ENCODE data around the gene CDC73. TPM values are rescaled to one million over a fixed set of nuclear protein-coding genes. Genes with fewer than 3 reads are reported as not detected.
"Not testable (repeated sequence)": the region's sequence is repeated elsewhere in the genome, so short reads cannot be mapped to it uniquely, and the experiment has no call there.

Gene CDC73
- total RNA-seq, 1 donor from 2014 or later, result 56.1 TPM

- H3K4me3 Mint-ChIP-seq; H3K27ac Mint-ChIP-seq; intact Hi-C loops (cut with micrococcal nuclease): not testable (repeated sequence)
Measured at GRCh38 chr1:193288548-193289080, 166.8 kb downstream of the CDC73 start.

DNA sequence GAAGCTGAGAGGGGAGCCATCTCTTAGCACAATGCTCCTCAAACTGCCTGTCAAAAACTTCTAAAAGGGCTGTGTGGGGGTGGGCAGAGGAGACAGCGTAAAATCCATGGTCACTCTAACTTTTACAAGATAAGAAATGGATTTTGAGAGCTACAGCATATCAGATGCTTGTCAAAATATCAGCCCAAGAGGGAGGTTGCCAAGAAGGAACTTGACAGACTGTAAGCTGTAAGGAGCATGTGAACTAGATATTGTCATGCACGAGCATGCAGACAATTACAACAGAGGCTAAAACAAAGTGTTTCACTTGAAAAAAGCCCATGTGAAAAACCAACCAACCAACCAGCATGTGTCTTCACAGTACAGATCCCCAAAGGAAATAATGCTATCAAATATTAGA is 171.9 kb downstream of the CDC73 start:
- H3K27me3 Mint-ChIP-seq (ENCODE audit: insufficient read depth), result no peaks in the 10 kb centered on the region
- no peak overlapping the region for H3K27ac Mint-ChIP-seq
- H3K9me3 Mint-ChIP-seq, result peaks cover 3% of the 10 kb centered on the region
- no peak for DNase-seq (ENCODE audit: low spot score)
- no peak overlapping the region for H3K4me3 Mint-ChIP-seq
- intact Hi-C loops (cut with micrococcal nuclease), result no loop called here
- H3K36me3 Mint-ChIP-seq (ENCODE audit: low read depth), result no peaks in the 10 kb centered on the region
- no peaks in the 10 kb centered on the region for H3K4me1 Mint-ChIP-seq (ENCODE audit: low read depth)

More at GRCh38 chr1:193288548-193289080, 166.8 kb downstream of the CDC73 start:
- H3K27me3 Mint-ChIP-seq (ENCODE audit: insufficient read depth); H3K36me3 Mint-ChIP-seq (ENCODE audit: low read depth); H3K9me3 Mint-ChIP-seq; DNase-seq (ENCODE audit: low spot score); H3K4me1 Mint-ChIP-seq (ENCODE audit: low read depth): not testable (repeated sequence)

DNA sequence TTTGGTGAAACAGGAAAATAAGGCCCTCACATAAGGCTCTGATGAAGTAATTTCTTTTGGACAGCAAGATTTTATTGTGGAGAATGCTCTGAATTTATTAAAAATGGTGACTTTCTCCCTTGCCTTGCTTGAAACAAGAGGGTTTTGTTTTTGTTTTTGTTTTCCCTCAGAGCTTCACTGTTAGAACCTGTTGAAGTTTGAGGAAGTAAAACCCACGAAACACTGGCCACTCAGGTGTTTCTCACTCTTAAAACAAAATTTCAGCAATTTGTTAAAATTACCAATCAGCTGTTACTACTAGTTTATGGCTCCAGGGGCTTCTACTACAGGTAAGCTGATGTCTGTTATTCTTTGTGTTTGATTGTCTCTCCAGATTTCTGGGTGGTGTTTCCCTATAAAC is 177.2 kb downstream of the CDC73 start:
- Mint-ChIP-seq H3K9me3 (peaks cover 3% of the 10 kb centered on the region), H3K36me3 (ENCODE audit: low read depth) (no peaks in the 10 kb centered on the region), H3K4me3 (no peak overlapping the region), H3K27ac (no peak overlapping the region), H3K4me1 (ENCODE audit: low read depth) (no peaks in the 10 kb centered on the region), H3K27me3 (ENCODE audit: insufficient read depth) (peaks cover 4% of the 10 kb centered on the region)
- intact Hi-C loops (cut with micrococcal nuclease), result no loop called here
- no peak for DNase-seq (ENCODE audit: low spot score)

DNA sequence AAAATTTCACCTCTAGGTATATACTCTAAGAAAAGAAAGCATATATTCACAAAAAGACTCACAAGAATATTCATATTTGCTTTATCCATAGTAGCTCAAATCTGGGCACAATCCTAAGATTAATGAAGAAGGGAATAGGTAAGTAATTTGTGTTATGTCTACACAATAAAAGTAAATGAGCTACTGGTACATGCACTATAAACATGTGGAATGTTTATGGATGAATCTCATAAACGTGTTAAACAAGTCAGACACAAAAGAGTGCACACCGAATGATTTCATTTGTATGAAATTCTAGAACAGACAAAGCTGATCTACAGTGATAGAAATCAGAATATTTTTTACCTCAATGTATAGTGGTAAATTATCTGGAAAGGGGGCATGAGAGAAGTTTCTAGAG is 179.9 kb downstream of the CDC73 start:
- peaks cover 4% of the 10 kb centered on the region for H3K27me3 Mint-ChIP-seq (ENCODE audit: insufficient read depth)
- no peak overlapping the region for H3K27ac Mint-ChIP-seq
- no peak for DNase-seq (ENCODE audit: low spot score)
- H3K4me1 Mint-ChIP-seq (ENCODE audit: low read depth), result no peaks in the 10 kb centered on the region
- H3K9me3 Mint-ChIP-seq, result no peaks in the 10 kb centered on the region
- no peaks in the 10 kb centered on the region for H3K36me3 Mint-ChIP-seq (ENCODE audit: low read depth)
- H3K4me3 Mint-ChIP-seq, result no peak overlapping the region
- intact Hi-C loops (cut with micrococcal nuclease), result no loop called here

GRCh38 chr1:193303849-193304248 is 182.0 kb downstream of the CDC73 start:
- Mint-ChIP-seq H3K27me3 (ENCODE audit: insufficient read depth) (peaks cover 4% of the 10 kb centered on the region), H3K4me1 (ENCODE audit: low read depth) (no peaks in the 10 kb centered on the region), H3K36me3 (ENCODE audit: low read depth) (no peaks in the 10 kb centered on the region), H3K4me3 (no peak overlapping the region), H3K9me3 (no peaks in the 10 kb centered on the region), H3K27ac (no peak overlapping the region)
- no peak for DNase-seq (ENCODE audit: low spot score)
- intact Hi-C loops (cut with micrococcal nuclease), result no loop called here

Other genes starting within 250 kb of the CDC73 start
- 88.1 and 93.1 TPM in 2 replicates for gene UCHL5, start 62.7 kb upstream of the CDC73 start, total RNA-seq
- gene RO60, start 62.4 kb upstream of the CDC73 start, total RNA-seq, result 68.7 and 70.0 TPM in 2 replicates
- gene GLRX2, start 16.6 kb upstream of the CDC73 start, total RNA-seq, result 29.6 and 32.9 TPM in 2 replicates
- 0.13 TPM in 1 of 2 replicates, not detected in the other for gene B3GALT2, start 64.6 kb downstream of the CDC73 start, total RNA-seq

Data from activated T-helper 1 cell treated with anti-CD3 and anti-CD28 coated beads, Interleukin-12 subunit alpha, Interleukin-12 subunit beta, Interleukin-2, Interleukin-4 antibody, amounts not matched to agents 30 ng/mL and 10 ng/mL and 1 ng/mL, durations not matched to agents 14 hours and 24 hours and 36 hours (primary cell).